ENCODE results near the gene TEX52. TPM values are rescaled to one million over a fixed set of nuclear protein-coding genes. Genes with fewer than 3 reads are reported as not detected.
A peak's percentile ranks its signal among the peaks of the same experiment; 100 is the strongest.
"Not testable (repeated sequence)": the region's sequence is repeated elsewhere in the genome, so short reads cannot be mapped to it uniquely, and the experiment has no call there.

The TEX52 gene
- total and polyA plus RNA-seq, 2 donors from 2014 or later = not detected

DNA sequence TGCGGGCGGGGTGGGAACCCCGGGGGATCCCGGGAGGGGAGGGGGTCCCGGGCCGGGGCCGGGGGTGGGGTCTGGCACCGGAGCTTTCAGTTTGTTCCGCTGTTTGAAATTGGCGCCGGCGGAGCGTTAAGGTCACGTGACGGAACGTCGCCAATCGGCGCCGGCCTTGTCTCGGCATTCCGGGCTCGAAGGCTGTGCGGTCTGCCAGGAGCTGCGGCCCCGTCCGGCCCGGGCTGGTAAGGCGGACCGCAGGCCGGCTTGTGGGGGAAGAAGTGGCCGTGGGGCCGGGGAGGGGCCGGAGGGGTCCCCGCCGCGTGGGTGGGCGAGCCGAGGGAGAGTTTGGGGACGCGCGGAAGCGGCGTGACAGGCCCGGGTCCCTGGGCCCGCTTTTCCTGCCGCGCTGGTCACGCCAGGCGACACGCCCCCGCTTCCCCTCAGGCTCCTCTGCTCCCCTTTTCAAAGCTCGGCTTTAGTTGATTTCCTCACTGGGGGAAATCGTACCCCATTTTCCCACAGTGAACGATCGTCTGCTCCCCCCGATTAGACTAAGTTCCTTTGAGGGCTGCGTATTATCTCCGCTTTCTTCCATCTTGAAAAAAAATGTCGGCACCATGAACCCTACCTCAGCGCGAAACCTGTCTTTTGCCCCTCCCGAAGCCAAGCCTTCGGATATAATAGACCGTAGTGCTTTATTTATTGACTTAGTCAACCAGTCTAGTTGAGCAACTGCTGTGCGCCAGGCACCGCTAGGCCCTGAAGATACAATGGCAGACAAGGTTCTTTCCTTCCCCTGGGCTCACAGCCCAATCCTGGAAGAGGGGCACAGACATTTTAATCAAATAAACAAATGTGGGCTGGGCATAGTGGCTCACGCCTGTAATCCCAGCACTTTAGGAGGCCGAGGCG is 20.5 kb upstream of the TEX52 start, which contains the start of the genes FOXM1 and RHNO1:
Gene FOXM1 (minus strand): TSS at position 128 of the 906 bp plus-strand sequence. CDS start 2,696 bp downstream, outside the sequence.
Gene RHNO1 (plus strand): TSS at position 177 of the 906 bp plus-strand sequence. CDS start 8,144 bp downstream, outside the sequence.
- TF ChIP-seq, protein P1, sequence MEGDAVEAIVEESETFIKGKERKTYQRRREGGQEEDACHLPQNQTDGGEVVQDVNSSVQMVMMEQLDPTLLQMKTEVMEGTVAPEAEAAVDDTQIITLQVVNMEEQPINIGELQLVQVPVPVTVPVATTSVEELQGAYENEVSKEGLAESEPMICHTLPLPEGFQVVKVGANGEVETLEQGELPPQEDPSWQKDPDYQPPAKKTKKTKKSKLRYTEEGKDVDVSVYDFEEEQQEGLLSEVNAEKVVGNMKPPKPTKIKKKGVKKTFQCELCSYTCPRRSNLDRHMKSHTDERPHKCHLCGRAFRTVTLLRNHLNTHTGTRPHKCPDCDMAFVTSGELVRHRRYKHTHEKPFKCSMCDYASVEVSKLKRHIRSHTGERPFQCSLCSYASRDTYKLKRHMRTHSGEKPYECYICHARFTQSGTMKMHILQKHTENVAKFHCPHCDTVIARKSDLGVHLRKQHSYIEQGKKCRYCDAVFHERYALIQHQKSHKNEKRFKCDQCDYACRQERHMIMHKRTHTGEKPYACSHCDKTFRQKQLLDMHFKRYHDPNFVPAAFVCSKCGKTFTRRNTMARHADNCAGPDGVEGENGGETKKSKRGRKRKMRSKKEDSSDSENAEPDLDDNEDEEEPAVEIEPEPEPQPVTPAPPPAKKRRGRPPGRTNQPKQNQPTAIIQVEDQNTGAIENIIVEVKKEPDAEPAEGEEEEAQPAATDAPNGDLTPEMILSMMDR (IDR thresholded peaks at IDR 0.05; ENCODE audit: borderline replicate concordance, extremely low read depth, insufficient read depth) = peak; percentile 32
- Histone ChIP-seq H3K27ac (ENCODE audit: low read depth in 2 of 2, low read length in 2 of 2) (peak within 1 kb of the TSS; percentile 89 to 92), H3K27me3 (ENCODE audit: control insufficient read depth, insufficient read depth, low read length) (no peaks in the 10 kb centered on the region), H3K9ac (ENCODE audit: low read length in 3 of 3) (peak within 1 kb of the TSS; percentile 85 to 98 (median 93)), H3K4me3 (ENCODE audit: low read length in 3 of 3) (peak within 1 kb of the TSS; percentile 87 to 96 (median 94)), H3K4me1 (ENCODE audit: control insufficient read depth in 2 of 3, insufficient read depth in 2 of 3, low read depth in 1 of 3, low read length in 3 of 3) (peaks cover 0 to 16% (median 3%) of the 10 kb centered on the region in 3 donors), H3K36me3 (ENCODE audit: control insufficient read depth in 2 of 3, insufficient read depth in 3 of 3, low read length in 3 of 3) (no peaks in the 10 kb centered on the region), H3K9me3 (ENCODE audit: control insufficient read depth in 2 of 3, insufficient read depth in 1 of 3, low read length in 3 of 3) (no peaks in the 10 kb centered on the region)
- peak; percentile 93 to 97 (median 95) for DNase-seq
- FAIRE-seq = no peak
- intact Hi-C loops (cut with DNase I) = no loop called here

DNA sequence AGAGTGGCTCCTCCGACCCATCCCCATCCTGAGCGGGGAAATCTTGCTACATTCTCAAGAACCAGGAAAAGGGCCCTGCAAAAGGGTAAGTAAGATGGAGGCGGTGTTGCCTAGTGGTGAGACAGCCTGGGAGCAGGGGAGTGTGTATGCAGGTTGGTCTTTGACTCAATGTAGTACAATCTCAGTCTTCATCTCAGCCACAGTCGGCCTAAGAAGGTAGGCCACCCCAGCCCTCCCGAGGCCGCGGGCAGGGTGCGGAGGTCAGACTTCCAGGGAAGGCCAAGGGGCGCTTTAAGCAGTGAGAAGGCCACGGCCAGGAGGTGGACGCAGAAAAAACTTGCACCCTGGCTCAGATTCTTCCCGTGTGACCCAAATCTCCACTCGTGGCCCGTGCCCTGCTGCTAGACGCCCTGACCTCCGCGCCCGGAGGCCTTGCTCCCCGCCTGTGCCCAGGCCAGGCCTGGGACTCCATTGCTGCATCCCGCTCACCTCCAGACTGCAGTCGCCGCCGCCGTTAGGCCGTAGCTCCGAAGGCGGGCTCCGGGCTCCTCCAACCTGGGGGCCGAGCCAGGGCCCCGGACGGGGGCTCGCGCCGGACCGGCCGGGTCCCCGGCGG is 19.7 kb upstream of the TEX52 start:
- H3K27ac ChIP-seq (ENCODE audit: low read depth in 2 of 2, low read length in 2 of 2) = no peak overlapping the region
- no peak for FAIRE-seq
- H3K36me3 ChIP-seq (ENCODE audit: control insufficient read depth in 2 of 3, insufficient read depth in 3 of 3, low read length in 3 of 3) = no peaks in the 10 kb centered on the region

DNA sequence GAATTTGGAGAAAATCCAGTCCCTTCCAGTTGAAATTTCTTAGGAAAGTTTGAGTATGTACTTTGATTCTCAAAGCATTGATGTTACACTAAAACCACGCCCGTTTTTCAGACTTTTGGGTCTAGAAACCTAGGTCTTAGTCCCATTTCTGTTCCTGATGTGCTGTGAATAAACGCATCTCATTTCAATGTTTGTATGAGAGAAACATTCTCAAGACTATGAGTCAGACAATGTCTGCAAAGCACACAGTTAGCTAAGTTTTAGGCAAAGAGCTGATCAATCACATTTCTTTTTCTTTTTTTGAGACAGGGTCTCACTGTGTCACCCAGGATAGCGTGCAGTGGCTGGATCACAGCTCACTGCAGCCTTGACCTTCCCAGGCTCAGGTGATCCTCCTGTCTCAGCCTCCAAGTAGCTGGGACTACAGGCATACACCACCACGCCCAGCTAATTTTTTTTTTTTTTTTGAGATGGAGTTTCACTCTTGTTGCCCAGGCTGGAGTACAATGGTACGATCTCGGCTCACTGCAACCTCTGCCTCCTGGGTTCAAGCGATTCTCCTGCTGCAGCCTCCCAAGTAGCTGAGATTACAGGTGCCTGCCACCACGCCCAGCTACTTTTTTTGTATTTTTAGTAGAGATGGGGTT is 12.3 kb upstream of the TEX52 start:
- H3K27ac ChIP-seq (ENCODE audit: low read depth in 2 of 2, low read length in 2 of 2); H3K4me1 ChIP-seq (ENCODE audit: control insufficient read depth in 2 of 3, insufficient read depth in 2 of 3, low read depth in 1 of 3, low read length in 3 of 3); FAIRE-seq; H3K4me3 ChIP-seq (ENCODE audit: low read length in 3 of 3); H3K9ac ChIP-seq (ENCODE audit: low read length in 3 of 3); intact Hi-C loops (cut with DNase I); H3K27me3 ChIP-seq (ENCODE audit: control insufficient read depth, insufficient read depth, low read length); DNase-seq; H3K9me3 ChIP-seq (ENCODE audit: control insufficient read depth in 2 of 3, insufficient read depth in 1 of 3, low read length in 3 of 3); H3K36me3 ChIP-seq (ENCODE audit: control insufficient read depth in 2 of 3, insufficient read depth in 3 of 3, low read length in 3 of 3): not testable (repeated sequence)

More for the DNA sequence above, 19.7 kb upstream of the TEX52 start:
- intact Hi-C loops (cut with DNase I) = no loop called here
- H3K9ac ChIP-seq (ENCODE audit: low read length in 3 of 3) = no peak overlapping the region
- TF ChIP-seq, protein P1 (IDR thresholded peaks at IDR 0.05; ENCODE audit: borderline replicate concordance, extremely low read depth, insufficient read depth) = no peak
- no peaks in the 10 kb centered on the region for H3K9me3 ChIP-seq (ENCODE audit: control insufficient read depth in 2 of 3, insufficient read depth in 1 of 3, low read length in 3 of 3)
- peak in 1 of 5 donors; percentile 26 for DNase-seq
- no peaks in the 10 kb centered on the region for H3K27me3 ChIP-seq (ENCODE audit: control insufficient read depth, insufficient read depth, low read length)
- peak overlapping the region; percentile 14 to 87 (median 58) for H3K4me3 ChIP-seq (ENCODE audit: low read length in 3 of 3)
- peaks cover 0 to 16% (median 3%) of the 10 kb centered on the region in 3 donors for H3K4me1 ChIP-seq (ENCODE audit: control insufficient read depth in 2 of 3, insufficient read depth in 2 of 3, low read depth in 1 of 3, low read length in 3 of 3)

Measured in kidney (tissue), 14 donors.